ENCODE data around the gene PLAU. TPM values are rescaled to one million over a fixed set of nuclear protein-coding genes. Genes with fewer than 3 reads are reported as not detected.

PLAU gene
- total and polyA plus RNA-seq, 9 of the 15 experiments (the other 6 are each of a cell fraction or from before 2014, with no cell fraction given) = 2.1 to 16.9 (median 3.3) TPM

DNA sequence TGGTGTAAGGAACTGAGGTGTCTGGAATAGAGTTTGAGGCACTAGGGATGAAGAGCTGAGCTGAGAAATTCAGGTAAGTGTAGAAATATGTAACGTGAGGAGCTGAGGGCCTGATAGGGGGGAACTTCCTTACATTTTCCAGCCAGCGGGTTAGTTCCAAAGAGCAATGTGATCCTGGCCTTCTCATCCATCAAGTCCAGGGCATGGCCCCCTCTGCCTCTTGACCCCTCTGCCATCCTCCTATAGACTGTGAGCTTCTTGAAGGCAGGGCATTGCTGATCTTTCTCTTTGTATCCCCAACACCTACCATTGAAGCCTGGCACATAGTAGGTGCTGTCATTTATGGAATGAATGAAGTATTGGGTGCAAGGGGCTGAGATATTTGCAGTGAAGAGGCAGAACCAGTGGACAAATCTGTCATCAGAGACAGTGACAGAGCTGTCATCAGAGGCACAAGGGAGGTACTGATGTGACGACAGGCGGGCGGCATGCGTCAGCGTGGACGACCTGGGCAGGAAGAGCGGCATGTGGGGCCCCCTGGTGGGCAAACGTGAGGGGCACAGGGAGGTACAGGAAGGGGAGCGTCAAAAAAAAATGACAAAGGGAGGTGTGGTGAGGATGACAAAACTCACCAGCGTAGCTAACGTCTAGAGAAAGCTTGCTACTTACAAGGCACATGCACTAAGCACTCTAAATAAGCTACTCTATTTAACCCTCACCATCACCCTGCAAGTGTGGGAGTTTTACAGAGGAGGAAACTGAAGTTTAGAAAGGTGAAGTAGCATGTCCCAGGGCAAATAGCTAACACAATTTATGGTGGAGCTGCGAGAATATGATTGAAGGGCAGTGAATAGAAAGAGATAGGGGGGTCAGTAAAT is 31.4 kb upstream of the PLAU start (continued):
- TF ChIP-seq ZSCAN29 (IDR thresholded peaks at IDR 0.05) = no peak; the same call in 1 of the 2 replicates
- TF ChIP-seq ILF3 (IDR thresholded peaks at IDR 0.05; ENCODE audit: borderline replicate concordance) = no peak
- TF ChIP-seq ZBED1 (IDR thresholded peaks at IDR 0.05) = no peak
- TF ChIP-seq, protein P1, sequence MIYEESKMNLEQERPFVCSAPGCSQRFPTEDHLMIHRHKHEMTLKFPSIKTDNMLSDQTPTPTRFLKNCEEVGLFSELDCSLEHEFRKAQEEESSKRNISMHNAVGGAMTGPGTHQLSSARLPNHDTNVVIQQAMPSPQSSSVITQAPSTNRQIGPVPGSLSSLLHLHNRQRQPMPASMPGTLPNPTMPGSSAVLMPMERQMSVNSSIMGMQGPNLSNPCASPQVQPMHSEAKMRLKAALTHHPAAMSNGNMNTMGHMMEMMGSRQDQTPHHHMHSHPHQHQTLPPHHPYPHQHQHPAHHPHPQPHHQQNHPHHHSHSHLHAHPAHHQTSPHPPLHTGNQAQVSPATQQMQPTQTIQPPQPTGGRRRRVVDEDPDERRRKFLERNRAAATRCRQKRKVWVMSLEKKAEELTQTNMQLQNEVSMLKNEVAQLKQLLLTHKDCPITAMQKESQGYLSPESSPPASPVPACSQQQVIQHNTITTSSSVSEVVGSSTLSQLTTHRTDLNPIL (CRISPR knock-in tag; IDR thresholded peaks at IDR 0.05) = no peak
- no peak for TF ChIP-seq ZSCAN32 (CRISPR knock-in tag; IDR thresholded peaks at IDR 0.05)
- no peak for TF ChIP-seq MCM2 (IDR thresholded peaks at IDR 0.05; ENCODE audit: low read depth)
- peak; percentile 92 for TF ChIP-seq NCOA1 (IDR thresholded peaks at IDR 0.05; ENCODE audit: low read depth)
- peak; percentile 100 for TF ChIP-seq MEIS2 (IDR thresholded peaks at IDR 0.05; ENCODE audit: partially characterized antibody)
- TF ChIP-seq ZNF316 (IDR thresholded peaks at IDR 0.05) = peak; percentile 82
- TF ChIP-seq NFE2 (IDR thresholded peaks at IDR 0.05; ENCODE audit: low read depth) = peak; percentile 72
- TF ChIP-seq, protein P2, sequence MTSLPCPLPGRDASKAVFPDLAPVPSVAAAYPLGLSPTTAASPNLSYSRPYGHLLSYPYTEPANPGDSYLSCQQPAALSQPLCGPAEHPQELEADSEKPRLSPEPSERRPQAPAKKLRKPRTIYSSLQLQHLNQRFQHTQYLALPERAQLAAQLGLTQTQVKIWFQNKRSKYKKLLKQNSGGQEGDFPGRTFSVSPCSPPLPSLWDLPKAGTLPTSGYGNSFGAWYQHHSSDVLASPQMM (CRISPR knock-in tag; IDR thresholded peaks at IDR 0.05) = no peak
- TF ChIP-seq PHF20 (IDR thresholded peaks at IDR 0.05; ENCODE audit: partially characterized antibody) = peak; percentile 30
- peak; percentile 99 for TF ChIP-seq ZKSCAN1 (IDR thresholded peaks at IDR 0.05; ENCODE audit: low read depth, low read length)
- no peak for TF ChIP-seq POLR3A (IDR thresholded peaks at IDR 0.05; ENCODE audit: borderline replicate concordance, extremely low read depth, insufficient read depth, insufficient read length)
- no peak for TF ChIP-seq SIX5 (IDR thresholded peaks at IDR 0.05; ENCODE audit: borderline replicate concordance in 1 of 2, insufficient read depth in 1 of 2, low read depth in 1 of 2, low read length in 2 of 2)
- TF ChIP-seq CREB1 (IDR thresholded peaks at IDR 0.05) = peak; percentile 97
- peak; percentile 96 for TF ChIP-seq CREB1 (CRISPR knock-in tag; IDR thresholded peaks at IDR 0.05)
- TF ChIP-seq HSF4 (CRISPR knock-in tag; IDR thresholded peaks at IDR 0.05; ENCODE audit: borderline replicate concordance) = no peak
- no peak for TF ChIP-seq HMG20B (CRISPR knock-in tag; IDR thresholded peaks at IDR 0.05)
- no peak for TF ChIP-seq SAP30 (IDR thresholded peaks at IDR 0.05; ENCODE audit: borderline replicate concordance, insufficient read depth, low read depth, low read length, poor library complexity, severe bottlenecking)
- TF ChIP-seq, protein P3, sequence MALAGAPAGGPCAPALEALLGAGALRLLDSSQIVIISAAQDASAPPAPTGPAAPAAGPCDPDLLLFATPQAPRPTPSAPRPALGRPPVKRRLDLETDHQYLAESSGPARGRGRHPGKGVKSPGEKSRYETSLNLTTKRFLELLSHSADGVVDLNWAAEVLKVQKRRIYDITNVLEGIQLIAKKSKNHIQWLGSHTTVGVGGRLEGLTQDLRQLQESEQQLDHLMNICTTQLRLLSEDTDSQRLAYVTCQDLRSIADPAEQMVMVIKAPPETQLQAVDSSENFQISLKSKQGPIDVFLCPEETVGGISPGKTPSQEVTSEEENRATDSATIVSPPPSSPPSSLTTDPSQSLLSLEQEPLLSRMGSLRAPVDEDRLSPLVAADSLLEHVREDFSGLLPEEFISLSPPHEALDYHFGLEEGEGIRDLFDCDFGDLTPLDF (CRISPR knock-in tag; IDR thresholded peaks at IDR 0.05) = no peak; the same call in 1 of the 2 replicates
- no peak for TF ChIP-seq SRSF3 (IDR thresholded peaks at IDR 0.05; ENCODE audit: insufficient read depth, low read length)
- TF ChIP-seq, protein P4, sequence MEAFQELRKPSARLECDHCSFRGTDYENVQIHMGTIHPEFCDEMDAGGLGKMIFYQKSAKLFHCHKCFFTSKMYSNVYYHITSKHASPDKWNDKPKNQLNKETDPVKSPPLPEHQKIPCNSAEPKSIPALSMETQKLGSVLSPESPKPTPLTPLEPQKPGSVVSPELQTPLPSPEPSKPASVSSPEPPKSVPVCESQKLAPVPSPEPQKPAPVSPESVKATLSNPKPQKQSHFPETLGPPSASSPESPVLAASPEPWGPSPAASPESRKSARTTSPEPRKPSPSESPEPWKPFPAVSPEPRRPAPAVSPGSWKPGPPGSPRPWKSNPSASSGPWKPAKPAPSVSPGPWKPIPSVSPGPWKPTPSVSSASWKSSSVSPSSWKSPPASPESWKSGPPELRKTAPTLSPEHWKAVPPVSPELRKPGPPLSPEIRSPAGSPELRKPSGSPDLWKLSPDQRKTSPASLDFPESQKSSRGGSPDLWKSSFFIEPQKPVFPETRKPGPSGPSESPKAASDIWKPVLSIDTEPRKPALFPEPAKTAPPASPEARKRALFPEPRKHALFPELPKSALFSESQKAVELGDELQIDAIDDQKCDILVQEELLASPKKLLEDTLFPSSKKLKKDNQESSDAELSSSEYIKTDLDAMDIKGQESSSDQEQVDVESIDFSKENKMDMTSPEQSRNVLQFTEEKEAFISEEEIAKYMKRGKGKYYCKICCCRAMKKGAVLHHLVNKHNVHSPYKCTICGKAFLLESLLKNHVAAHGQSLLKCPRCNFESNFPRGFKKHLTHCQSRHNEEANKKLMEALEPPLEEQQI (IDR thresholded peaks at IDR 0.05) = no peak
- peak; percentile 76 for TF ChIP-seq BCOR (IDR thresholded peaks at IDR 0.05)
- no peak for TF ChIP-seq ZNF699 (CRISPR knock-in tag; IDR thresholded peaks at IDR 0.05; ENCODE audit: insufficient replicate concordance)

Data from K562 (cell line).